IgD-negative memory B cell (primary cell): ENCODE measurements around the gene LRSAM1. TPM values are rescaled to one million over a fixed set of nuclear protein-coding genes. Genes with fewer than 3 reads are reported as not detected.

ENCODE experiments used
- H3K27ac Mint-ChIP-seq, 3 donors: one replicate each; pipeline ENCODE4 v1.8.0; 2020 to 2022; ENCODE audit warnings: mild to moderate bottlenecking in 3 of 3, mixed read lengths in 3 of 3, moderate library complexity in 1 of 3
- H3K27me3 Mint-ChIP-seq: one replicate; pipeline ENCODE4 v1.8.0; 2021; ENCODE audit warnings: mixed read lengths
- H3K36me3 Mint-ChIP-seq: one replicate; pipeline ENCODE4 v1.8.0; 2020; ENCODE audit warnings: mild to moderate bottlenecking, mixed read lengths
- H3K4me1 Mint-ChIP-seq, 3 donors: one replicate each; pipeline ENCODE4 v1.8.0; 2020 to 2022; ENCODE audit warnings: mixed read lengths in 3 of 3, mild to moderate bottlenecking in 1 of 3
- H3K4me3 Mint-ChIP-seq, 4 donors: one replicate each; pipeline ENCODE4 v1.8.0; 2020 to 2022; ENCODE audit warnings: mild to moderate bottlenecking in 4 of 4, mixed read lengths in 4 of 4, moderate library complexity in 3 of 4
- H3K9me3 Mint-ChIP-seq, 3 donors: one replicate each; pipeline ENCODE4 v1.8.0; 2020 to 2021; ENCODE audit warnings: mixed read lengths in 3 of 3, mild to moderate bottlenecking in 1 of 3
- polyA plus RNA-seq: library from polyadenylated mRNA; unstranded; fragments of 300-500 nt; fragmentation: Illumina TruSeq; gene quantifications from one replicate; pipeline ENCODE4 v1.2.3, GENCODE V29; 2021

Gene LRSAM1
- polyA plus RNA-seq, 1 donor from 2014 or later, result 15.7 TPM

GRCh38 chr9:127445851-127446712 lies 5.2 kb upstream of the LRSAM1 start:
- no peaks in the 10 kb centered on the region for H3K9me3 Mint-ChIP-seq
- peaks cover 14 to 20% (median 20%) of the 10 kb centered on the region in 3 donors for H3K4me1 Mint-ChIP-seq
- peaks cover 8% of the 10 kb centered on the region for H3K36me3 Mint-ChIP-seq
- no peaks in the 10 kb centered on the region for H3K27me3 Mint-ChIP-seq
- H3K4me3 Mint-ChIP-seq, result peak overlapping the region in 1 of 4 donors; percentile 9
- peak overlapping the region in 2 of 3 donors; percentile 18 to 59 for H3K27ac Mint-ChIP-seq

GRCh38 chr9:127446713-127447415 lies 4.4 kb upstream of the LRSAM1 start:
- no peaks in the 10 kb centered on the region for H3K9me3 Mint-ChIP-seq
- H3K4me3 Mint-ChIP-seq, result peak overlapping the region in 1 of 4 donors; percentile 9
- H3K27me3 Mint-ChIP-seq, result no peaks in the 10 kb centered on the region
- H3K4me1 Mint-ChIP-seq, result peaks cover 19 to 22% (median 20%) of the 10 kb centered on the region in 3 donors
- H3K27ac Mint-ChIP-seq, result peak overlapping the region in 2 of 3 donors; percentile 71 to 88
- H3K36me3 Mint-ChIP-seq, result peaks cover 8% of the 10 kb centered on the region

- Mint-ChIP-seq H3K27ac (peak overlapping the region; percentile 0 to 88 (median 71)), H3K4me3 (peak overlapping the region in 2 of 4 donors; percentile 33 to 96), H3K27me3 (no peaks in the 10 kb centered on the region), H3K9me3 (no peaks in the 10 kb centered on the region), H3K36me3 (peaks cover 6% of the 10 kb centered on the region), H3K4me1 (peaks cover 22 to 27% (median 23%) of the 10 kb centered on the region in 3 donors)
These were observed 3.7 kb upstream of the LRSAM1 start for GRCh38 chr9:127447416-127448111.

GRCh38 chr9:127448112-127448805 lies 3.1 kb upstream of the LRSAM1 start:
- Mint-ChIP-seq H3K27me3 (no peaks in the 10 kb centered on the region), H3K27ac (peak overlapping the region; percentile 71 to 89 (median 88)), H3K36me3 (peaks cover 6% of the 10 kb centered on the region), H3K4me1 (peaks cover 23 to 27% (median 23%) of the 10 kb centered on the region in 3 donors), H3K4me3 (peak overlapping the region in 3 of 4 donors; percentile 69 to 96 (median 96)), H3K9me3 (no peaks in the 10 kb centered on the region)

- Mint-ChIP-seq H3K36me3 (peaks cover 2% of the 10 kb centered on the region), H3K4me3 (peak overlapping the region; percentile 95 to 99 (median 96)), H3K27me3 (no peaks in the 10 kb centered on the region), H3K4me1 (peaks cover 23 to 32% (median 23%) of the 10 kb centered on the region in 3 donors), H3K27ac (peak overlapping the region; percentile 88 to 97 (median 95)), H3K9me3 (no peaks in the 10 kb centered on the region)
These were observed 1.9 kb upstream of the LRSAM1 start for GRCh38 chr9:127449332-127449966.

GRCh38 chr9:127450243-127450760 lies 1.0 kb upstream of the LRSAM1 start:
- Mint-ChIP-seq H3K4me1 (peaks cover 23 to 33% (median 24%) of the 10 kb centered on the region in 3 donors), H3K9me3 (no peaks in the 10 kb centered on the region), H3K27me3 (no peaks in the 10 kb centered on the region), H3K36me3 (peaks cover 2% of the 10 kb centered on the region), H3K4me3 (peak overlapping the region; percentile 95 to 99 (median 96)), H3K27ac (peak overlapping the region; percentile 88 to 97 (median 97))

GRCh38 chr9:127451608-127451857 lies 223 bp downstream of the LRSAM1 start:
- peaks cover 29 to 39% (median 30%) of the 10 kb centered on the region in 3 donors for H3K4me1 Mint-ChIP-seq
- peaks cover 8% of the 10 kb centered on the region for H3K36me3 Mint-ChIP-seq
- H3K27me3 Mint-ChIP-seq, result no peaks in the 10 kb centered on the region
- H3K27ac Mint-ChIP-seq, result peak overlapping the region; percentile 88 to 97 (median 97)
- peak overlapping the region; percentile 95 to 99 (median 96) for H3K4me3 Mint-ChIP-seq
- H3K9me3 Mint-ChIP-seq, result no peaks in the 10 kb centered on the region

- peaks cover 8% of the 10 kb centered on the region for H3K36me3 Mint-ChIP-seq
- H3K27me3 Mint-ChIP-seq, result no peaks in the 10 kb centered on the region
- peaks cover 29 to 42% (median 30%) of the 10 kb centered on the region in 3 donors for H3K4me1 Mint-ChIP-seq
- H3K4me3 Mint-ChIP-seq, result peak overlapping the region; percentile 95 to 99 (median 96)
- H3K9me3 Mint-ChIP-seq, result no peaks in the 10 kb centered on the region
- H3K27ac Mint-ChIP-seq, result peak overlapping the region; percentile 88 to 97 (median 97)
These were observed 747 bp downstream of the LRSAM1 start for GRCh38 chr9:127451858-127452656.

- peaks cover 10% of the 10 kb centered on the region for H3K36me3 Mint-ChIP-seq
- peak overlapping the region; percentile 48 to 99 (median 96) for H3K4me3 Mint-ChIP-seq
- H3K9me3 Mint-ChIP-seq, result no peaks in the 10 kb centered on the region
- H3K27me3 Mint-ChIP-seq, result no peaks in the 10 kb centered on the region
- peak overlapping the region in 2 of 3 donors; percentile 88 to 97 for H3K27ac Mint-ChIP-seq
- peaks cover 29 to 43% (median 30%) of the 10 kb centered on the region in 3 donors for H3K4me1 Mint-ChIP-seq
These were observed 1.4 kb downstream of the LRSAM1 start for GRCh38 chr9:127452691-127453090.

- no peaks in the 10 kb centered on the region for H3K27me3 Mint-ChIP-seq
- H3K27ac Mint-ChIP-seq, result peak overlapping the region; percentile 42 to 69 (median 46)
- peak overlapping the region in 3 of 4 donors; percentile 15 to 49 (median 39) for H3K4me3 Mint-ChIP-seq
- H3K4me1 Mint-ChIP-seq, result peaks cover 12 to 26% (median 17%) of the 10 kb centered on the region in 3 donors
- H3K36me3 Mint-ChIP-seq, result peaks cover 8% of the 10 kb centered on the region
- no peaks in the 10 kb centered on the region for H3K9me3 Mint-ChIP-seq
These were observed 4.1 kb downstream of the LRSAM1 start for GRCh38 chr9:127455324-127455992.

- Mint-ChIP-seq H3K27me3 (no peaks in the 10 kb centered on the region), H3K36me3 (peaks cover 8% of the 10 kb centered on the region), H3K9me3 (no peaks in the 10 kb centered on the region), H3K27ac (no peak overlapping the region), H3K4me1 (peaks cover 9 to 18% (median 9%) of the 10 kb centered on the region in 3 donors), H3K4me3 (no peak overlapping the region)
These were observed 6.0 kb downstream of the LRSAM1 start for GRCh38 chr9:127457191-127457878.

- H3K4me3 Mint-ChIP-seq, result no peak overlapping the region
- peaks cover 14% of the 10 kb centered on the region for H3K36me3 Mint-ChIP-seq
- H3K4me1 Mint-ChIP-seq, result peaks cover 7 to 12% (median 7%) of the 10 kb centered on the region in 3 donors
- no peaks in the 10 kb centered on the region for H3K9me3 Mint-ChIP-seq
- H3K27ac Mint-ChIP-seq, result no peak overlapping the region
- no peaks in the 10 kb centered on the region for H3K27me3 Mint-ChIP-seq
These were observed 7.6 kb downstream of the LRSAM1 start for GRCh38 chr9:127458921-127459320.
